Activated naive CD4-positive, alpha-beta T cell treated with anti-CD3 and anti-CD28 coated beads, Interleukin-2, amount 50 U/mL, for 72 hours (primary cell): ENCODE measurements around the gene LPAR1. TPM values are rescaled to one million over a fixed set of nuclear protein-coding genes. Genes with fewer than 3 reads are reported as not detected.
"Not testable (repeated sequence)": the region's sequence is repeated elsewhere in the genome, so short reads cannot be mapped to it uniquely, and the experiment has no call there.

ENCODE experiments used
- ATAC-seq, 2 donors: fragments of 150-1000 bp; cut with Tn5 transposase; 2 replicates each; pipeline ENCODE4 v1.10.0; 2021; ENCODE audit warnings: mild to moderate bottlenecking in 2 of 2, moderate library complexity in 2 of 2
- DNase-seq, 2 donors: peaks; one replicate each; pipeline ENCODE4 v3.0.0; 2021 to 2022; ENCODE audit warnings: low spot score in 2 of 2
- H3K27ac Mint-ChIP-seq, 2 donors: one replicate each; pipeline ENCODE4 v1.8.0; 2022; ENCODE audit warnings: mild to moderate bottlenecking in 2 of 2, mixed read lengths in 2 of 2
- H3K36me3 Mint-ChIP-seq, 2 donors: one replicate each; pipeline ENCODE4 v1.8.0; 2022; ENCODE audit warnings: mixed read lengths in 2 of 2
- H3K9me3 Mint-ChIP-seq, 2 donors: one replicate each; pipeline ENCODE4 v1.8.0; 2022; ENCODE audit warnings: mixed read lengths in 2 of 2
- total RNA-seq, 2 donors: library from RNA; stranded (reverse); gene quantifications; one replicate each; pipeline ENCODE4 v1.2.3, GENCODE V29; 2022

Gene LPAR1
- total RNA-seq, 2 donors from 2014 or later: not detected

GRCh38 chr9:110894731-110895130 is 143.5 kb downstream of the LPAR1 start:
- Mint-ChIP-seq H3K9me3 (peaks cover 12 to 18% of the 10 kb centered on the region in 2 donors), H3K36me3 (peaks cover 0 to 4% of the 10 kb centered on the region in 2 donors), H3K27ac (no peak overlapping the region)
- ATAC-seq: no peak
- DNase-seq: no peak

DNA sequence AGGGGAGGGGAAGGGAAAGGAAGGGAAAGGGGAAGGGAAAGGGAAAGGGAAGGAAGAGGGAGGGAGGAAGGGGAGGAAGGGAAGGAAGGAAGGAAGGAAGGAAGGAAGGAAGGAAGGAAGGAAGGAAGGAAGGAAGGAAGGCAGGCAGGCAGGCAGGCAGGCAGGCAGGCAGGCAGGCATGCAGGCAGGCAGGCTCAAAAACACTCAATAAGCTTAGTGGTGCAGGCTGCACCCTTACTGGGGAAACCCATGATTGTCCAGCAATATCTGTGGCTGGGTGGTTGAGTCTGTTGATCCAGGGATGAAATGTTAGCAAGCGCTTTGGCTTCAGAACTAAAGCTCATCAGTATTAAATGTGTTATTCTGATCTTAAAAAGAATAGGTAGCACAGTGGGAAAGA is 145.6 kb downstream of the LPAR1 start:
- DNase-seq: no peak
- H3K36me3 Mint-ChIP-seq: peaks cover 0 to 4% of the 10 kb centered on the region in 2 donors
- H3K27ac Mint-ChIP-seq: no peak overlapping the region
- ATAC-seq: no peak
- H3K9me3 Mint-ChIP-seq: peaks cover 9 to 13% of the 10 kb centered on the region in 2 donors

DNA sequence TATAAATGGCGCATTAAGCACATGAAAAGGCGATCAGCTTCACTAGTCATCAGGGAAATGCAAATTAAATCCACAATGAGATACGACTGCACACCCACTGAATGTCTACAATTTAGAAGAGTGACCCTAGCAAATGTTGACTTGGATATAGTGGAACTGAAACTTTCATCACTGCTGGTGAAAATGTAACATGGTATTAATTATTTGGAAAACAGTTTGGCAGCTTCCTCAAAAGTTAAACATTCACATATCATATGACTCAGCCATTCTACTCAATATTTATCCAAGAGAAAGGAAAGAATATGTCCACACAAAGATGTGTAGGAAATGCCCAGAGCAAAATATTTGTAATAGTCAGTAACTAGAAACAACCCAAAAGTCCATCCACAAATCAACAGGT is 146.5 kb downstream of the LPAR1 start:
- ATAC-seq (no peak), DNase-seq (no peak)
- H3K27ac Mint-ChIP-seq: no peak overlapping the region
- H3K9me3 Mint-ChIP-seq: peaks cover 3 to 8% of the 10 kb centered on the region in 2 donors
- H3K36me3 Mint-ChIP-seq: no peaks in the 10 kb centered on the region

GRCh38 chr9:110890416-110890815 is 147.9 kb downstream of the LPAR1 start:
- Mint-ChIP-seq H3K27ac (no peak overlapping the region), H3K9me3 (peaks cover 0 to 4% of the 10 kb centered on the region in 2 donors), H3K36me3 (no peaks in the 10 kb centered on the region)
- ATAC-seq (no peak), DNase-seq (no peak)

DNA sequence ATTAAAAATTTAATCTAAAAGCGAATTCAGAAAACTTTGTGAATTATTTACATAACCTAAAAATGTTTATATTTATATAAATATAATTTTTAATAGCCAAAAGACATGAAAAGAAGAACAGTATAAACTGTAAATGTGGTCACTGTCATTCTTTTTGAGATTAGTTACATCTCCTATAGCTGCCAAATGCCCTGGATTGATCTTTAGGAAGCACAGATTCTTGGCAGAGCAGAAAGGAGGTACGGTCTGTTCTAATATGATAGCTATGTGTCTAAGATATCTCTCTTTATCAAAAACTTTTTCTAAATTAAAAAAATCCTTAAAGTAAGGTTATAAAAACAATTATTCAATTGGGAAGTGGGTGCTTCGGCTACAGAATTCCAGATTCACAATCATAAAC is 151.0 kb downstream of the LPAR1 start:
- no peaks in the 10 kb centered on the region for H3K36me3 Mint-ChIP-seq
- ATAC-seq (no peak), DNase-seq (no peak)
- H3K27ac Mint-ChIP-seq: no peak overlapping the region
- H3K9me3 Mint-ChIP-seq: peaks cover 4 to 6% of the 10 kb centered on the region in 2 donors

DNA sequence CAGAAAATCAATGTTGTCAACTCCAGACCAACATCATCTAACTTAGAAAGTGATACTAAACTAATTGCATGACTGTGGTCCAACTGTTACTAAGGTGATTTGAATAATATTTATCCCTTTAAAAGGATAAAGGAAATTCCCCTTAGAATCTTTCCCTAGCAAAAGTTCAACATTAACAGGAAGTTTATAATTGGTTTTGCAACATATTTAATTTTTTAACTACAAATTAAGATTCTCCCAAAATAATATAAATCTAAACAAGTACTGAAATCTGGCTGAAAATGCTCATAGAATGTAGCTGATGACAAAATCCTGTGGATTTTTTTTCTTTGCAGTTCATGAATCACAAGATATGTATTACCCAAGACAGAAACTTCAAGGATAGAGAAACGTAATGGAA is 151.4 kb downstream of the LPAR1 start:
- Mint-ChIP-seq H3K9me3 (peaks cover under 1 to 6% of the 10 kb centered on the region in 2 donors), H3K27ac (no peak overlapping the region), H3K36me3 (no peaks in the 10 kb centered on the region)
- no peak for ATAC-seq
- no peak for DNase-seq

- H3K27ac Mint-ChIP-seq: no peak overlapping the region
- no peaks in the 10 kb centered on the region for H3K36me3 Mint-ChIP-seq
These were observed 158.1 kb downstream of the LPAR1 start for GRCh38 chr9:110880189-110880588.

GRCh38 chr9:110877374-110877773 is 160.9 kb downstream of the LPAR1 start:
- ATAC-seq: no peak
- Mint-ChIP-seq H3K36me3 (no peaks in the 10 kb centered on the region), H3K27ac (no peak overlapping the region), H3K9me3 (peaks cover 0 to 3% of the 10 kb centered on the region in 2 donors)
- DNase-seq: no peak

More at GRCh38 chr9:110880189-110880588, 158.1 kb downstream of the LPAR1 start:
- ATAC-seq (no peak), DNase-seq (no peak)
- H3K9me3 Mint-ChIP-seq: peaks cover 2 to 6% of the 10 kb centered on the region in 2 donors

DNA sequence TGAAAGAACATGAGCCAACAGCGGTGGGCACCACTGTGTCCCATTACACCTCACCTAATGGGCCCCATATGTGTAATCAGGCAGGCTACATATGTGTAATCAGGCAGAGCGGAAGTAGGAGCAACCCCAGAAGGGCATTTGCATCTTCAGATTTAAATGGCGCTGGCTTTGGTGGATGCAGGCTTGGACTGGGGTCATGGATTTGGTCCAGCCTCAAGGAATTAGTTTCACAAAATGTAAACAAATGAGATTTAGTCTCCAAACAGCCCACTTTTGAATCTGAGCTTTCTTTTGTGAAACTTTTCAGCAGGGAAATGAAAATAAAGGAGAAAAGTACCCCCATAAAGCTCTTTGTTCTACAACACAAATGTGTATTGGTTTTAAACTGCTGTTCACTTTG is 161.3 kb downstream of the LPAR1 start:
- DNase-seq (no peak), ATAC-seq (no peak)
- H3K27ac Mint-ChIP-seq: no peak overlapping the region
- H3K9me3 Mint-ChIP-seq: peaks cover 0 to 3% of the 10 kb centered on the region in 2 donors
- H3K36me3 Mint-ChIP-seq: no peaks in the 10 kb centered on the region

GRCh38 chr9:110874963-110875674 is 163.2 kb downstream of the LPAR1 start:
- Mint-ChIP-seq H3K9me3 (peaks cover 2 to 3% of the 10 kb centered on the region in 2 donors), H3K36me3 (no peaks in the 10 kb centered on the region), H3K27ac (no peak overlapping the region)
- ATAC-seq (no peak), DNase-seq (no peak)

GRCh38 chr9:110872920-110873319 is 165.3 kb downstream of the LPAR1 start:
- DNase-seq: no peak
- H3K9me3 Mint-ChIP-seq: peaks cover 5 to 10% of the 10 kb centered on the region in 2 donors
- H3K27ac Mint-ChIP-seq: peak overlapping the region in 1 of 2 donors; percentile 18
- no peaks in the 10 kb centered on the region for H3K36me3 Mint-ChIP-seq
- ATAC-seq: no peak

DNA sequence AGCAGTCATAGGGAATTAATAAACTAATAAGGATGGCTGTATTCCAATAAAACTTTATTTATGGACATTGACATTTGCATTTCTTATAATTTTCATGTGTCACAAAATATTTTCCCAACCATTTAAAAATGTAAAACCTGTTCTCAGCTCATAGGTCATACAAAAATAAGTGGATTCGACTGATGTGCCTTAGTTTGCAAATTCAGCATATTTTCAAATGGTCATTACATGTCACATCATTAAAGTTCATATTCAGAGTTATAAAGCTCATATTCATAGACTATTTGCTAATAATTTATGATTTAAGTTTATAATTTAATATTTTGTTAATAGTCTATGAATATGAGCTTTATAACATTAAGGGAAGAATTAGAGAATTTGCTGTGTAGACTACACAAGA is 166.5 kb downstream of the LPAR1 start:
- DNase-seq (no peak), ATAC-seq (no peak)
- H3K36me3 Mint-ChIP-seq: no peaks in the 10 kb centered on the region
- H3K27ac Mint-ChIP-seq: no peak overlapping the region
- peaks cover 7 to 11% of the 10 kb centered on the region in 2 donors for H3K9me3 Mint-ChIP-seq

DNA sequence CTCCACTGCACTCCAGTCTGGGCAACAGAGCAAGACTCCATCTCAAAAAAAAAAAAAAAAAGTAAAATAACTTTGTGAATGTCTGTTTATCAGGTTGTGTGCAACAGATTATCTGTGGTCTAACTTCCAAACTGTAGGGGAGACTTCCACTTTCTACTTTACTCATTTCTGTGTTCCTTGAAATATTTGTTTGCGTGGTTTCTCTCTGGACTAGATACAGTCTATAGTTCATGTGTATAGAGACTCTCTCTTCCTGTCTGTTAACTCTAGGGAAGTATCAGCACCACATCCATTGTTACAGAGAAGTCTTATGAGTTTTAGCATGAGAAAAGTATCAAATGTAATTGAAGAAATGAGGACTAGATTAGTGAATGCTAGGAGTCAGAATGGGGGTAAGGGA is 168.3 kb downstream of the LPAR1 start:
- Mint-ChIP-seq H3K36me3 (no peaks in the 10 kb centered on the region), H3K27ac (no peak overlapping the region), H3K9me3 (peaks cover 4 to 11% of the 10 kb centered on the region in 2 donors)
- DNase-seq (no peak), ATAC-seq (no peak)

- no peak for ATAC-seq
- H3K9me3 Mint-ChIP-seq: peaks cover 21 to 22% of the 10 kb centered on the region in 2 donors
- H3K27ac Mint-ChIP-seq: no peak overlapping the region
- DNase-seq: no peak
- H3K36me3 Mint-ChIP-seq: no peaks in the 10 kb centered on the region
These were observed 174.3 kb downstream of the LPAR1 start for GRCh38 chr9:110864011-110864410.

DNA sequence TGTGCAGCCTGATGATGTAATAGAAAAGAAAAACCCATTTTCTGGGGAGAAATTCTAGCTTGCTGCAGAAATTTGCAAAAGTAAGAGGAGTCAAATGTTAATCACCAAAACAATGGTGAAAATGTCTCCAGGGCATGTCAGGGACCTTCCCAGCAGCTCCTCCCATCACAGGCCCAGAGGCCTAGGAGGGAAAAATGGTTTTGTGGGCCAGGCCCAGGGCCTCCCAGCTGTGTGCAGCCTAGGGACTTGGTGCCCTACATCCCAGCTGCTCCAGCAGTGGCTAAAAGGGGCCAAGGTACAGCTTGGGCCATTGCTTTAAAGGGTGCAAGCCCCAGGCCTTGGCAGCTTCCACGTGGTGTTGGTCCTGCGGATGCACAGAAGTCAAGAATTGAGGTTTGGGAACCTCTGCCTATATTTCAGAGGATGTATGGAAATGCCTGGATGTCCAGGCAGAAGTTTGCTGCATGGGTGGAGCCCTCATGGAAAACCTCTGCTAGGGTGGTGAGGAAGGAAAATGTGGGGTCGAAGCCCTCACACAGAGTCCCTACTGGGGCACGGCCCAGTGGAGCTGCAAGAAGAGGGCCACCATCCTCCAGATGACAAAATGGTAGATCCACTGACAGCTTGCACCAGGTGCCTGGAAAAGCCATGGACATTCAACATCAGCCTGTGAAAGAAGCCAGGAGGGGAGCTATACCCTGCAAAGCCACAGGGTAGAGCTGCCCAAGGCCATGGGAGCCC is 176.7 kb downstream of the LPAR1 start:
- not testable (repeated sequence) for DNase-seq, ATAC-seq, H3K36me3 Mint-ChIP-seq, H3K27ac Mint-ChIP-seq
- peaks cover 28 to 32% of the 10 kb centered on the region in 2 donors for H3K9me3 Mint-ChIP-seq

DNA sequence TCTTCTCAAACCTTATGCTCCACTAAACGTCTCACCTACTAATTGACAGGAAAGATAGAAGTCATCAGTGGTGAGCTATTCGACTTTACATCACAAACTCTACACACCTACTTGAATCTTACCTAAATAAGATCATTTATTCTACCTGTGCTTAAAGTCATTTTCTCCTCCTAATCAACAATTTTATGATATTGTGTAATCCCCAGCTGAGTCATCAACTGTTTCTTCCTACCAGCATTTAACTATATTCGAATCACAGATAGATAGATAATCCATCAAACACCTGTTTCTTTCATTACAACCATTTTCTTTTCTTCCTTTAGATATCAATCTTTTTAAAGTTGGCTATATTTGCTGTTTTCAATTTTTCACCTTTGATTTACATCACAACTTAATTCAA is 181.5 kb downstream of the LPAR1 start:
- no peak for ATAC-seq
- H3K27ac Mint-ChIP-seq: no peak overlapping the region

GRCh38 chr9:110850401-110851135 is 187.7 kb downstream of the LPAR1 start:
- no peak overlapping the region for H3K27ac Mint-ChIP-seq
- ATAC-seq: no peak
- DNase-seq: no peak
- no peaks in the 10 kb centered on the region for H3K36me3 Mint-ChIP-seq
- peaks cover under 1 to 5% of the 10 kb centered on the region in 2 donors for H3K9me3 Mint-ChIP-seq

More for the DNA sequence above, 181.5 kb downstream of the LPAR1 start:
- Mint-ChIP-seq H3K9me3 (peaks cover 29 to 36% of the 10 kb centered on the region in 2 donors), H3K36me3 (peaks cover 0 to 6% of the 10 kb centered on the region in 2 donors)
- no peak for DNase-seq
